Right lobe of liver (tissue), 6 donors: ENCODE data around the gene LAMC1. TPM values are rescaled to one million over a fixed set of nuclear protein-coding genes. Genes with fewer than 3 reads are reported as not detected.
A peak's percentile ranks its signal among the peaks of the same experiment; 100 is the strongest.

Experiments
- ATAC-seq, 4 donors: fragments of 200-7000 bp; cut with Tn5 transposase; one replicate each; pipeline ENCODE4 v1.9.1; 2020; ENCODE audit warnings: mild to moderate bottlenecking in 4 of 4, moderate library complexity in 4 of 4
- DNase-seq, 3 donors: peaks; one replicate each; pipeline ENCODE4 v3.0.0-alpha.2; 2020
- H3K27ac ChIP-seq, 3 donors: fragments of 200-600 bp; one replicate each; pipeline ENCODE4 v1.8.0; 2022
- H3K27me3 ChIP-seq, 2 donors: fragments of 200-600 bp; one replicate each; pipeline ENCODE4 v1.8.0; 2022
- H3K36me3 ChIP-seq, 4 donors: fragments of 200-600 bp; sonication (generic) in 1 of 4; one replicate each; pipeline versions ENCODE4 v1.5.1 to v1.8.0; 2017 to 2022; ENCODE audit warnings: control low read depth in 1 of 4
- H3K4me1 ChIP-seq, 4 donors: fragments of 200-600 bp; sonication (generic) in 1 of 4; one replicate each; pipeline versions ENCODE4 v1.5.1 to v1.8.0; 2017 to 2022; ENCODE audit warnings: control low read depth in 1 of 4
- H3K4me3 ChIP-seq, 3 donors: fragments of 200-600 bp; one replicate each; pipeline ENCODE4 v1.8.0; 2022
- H3K9me3 ChIP-seq, 4 donors: fragments of 200-600 bp; sonication (generic) in 1 of 4; one replicate each; pipeline versions ENCODE4 v1.5.1 to v1.8.0; 2017 to 2022; ENCODE audit warnings: control low read depth in 1 of 4
- CTCF ChIP-seq, 4 donors: fragments of 200-600 bp in 3 of 4; fragments of 450-650 bp in 1 of 4; IDR thresholded peaks; one replicate each; pipeline versions ENCODE4 v1.5.1 to v1.8.0; 2016 to 2022; ENCODE audit warnings: antibody characterized with exemption in 4 of 4, mild to moderate bottlenecking in 2 of 4
- POLR2A ChIP-seq: fragments of 450-650 bp; IDR thresholded peaks from one replicate; pipeline ENCODE4 v1.6.1; 2017; ENCODE audit warnings: antibody characterized with exemption, mild to moderate bottlenecking
- WGBS: methylation state at CpG from one replicate; pipeline ENCODE4 v1.1.6; 2018; ENCODE audit warnings: low coverage, low lambda C conversion rate; ENCODE audit not compliant: insufficient coverage; ENCODE audit errors: missing lambda C conversion rate; 5-methylcytosine and 5-hydroxymethylcytosine counted together
- intact Hi-C, 2 donors: fragments of 100-400 bp; cut with DNase I; formaldehyde crosslinking; loops; one replicate each; pipeline versions ENCODE4 v1.11.2 to v1.14.1; 2022
- total RNA-seq, 6 experiments: library from RNA; depleted of rRNA in 2 of 6; stranded (reverse); fragments of >200 nt in 2 of 6; fragmentation: NEBNext Ultra II Directional in 3 of 6; extraction: Animal tissue kit (Norgen Biotek cat#: 25700) in 3 of 6; gene quantifications; one replicate each; pipeline versions ENCODE4 v1.1.0 to v1.2.4, GENCODE V29; 2016 to 2023
- donor health status: DM: no; HTN: yes; CAD: no.
- donor health status: DM: no; HTN: no; CAD: no.
- donor health status: DM: no; HTN: no; CAD: no.
- donor health status: DM: no; HTN: yes; CAD: no.
- donor health status: DM: no; HTN: yes; CAD: no.

LAMC1 gene
- total RNA-seq, 6 experiments from 2014 or later = 18.5 to 53.2 (median 28.0) TPM

DNA sequence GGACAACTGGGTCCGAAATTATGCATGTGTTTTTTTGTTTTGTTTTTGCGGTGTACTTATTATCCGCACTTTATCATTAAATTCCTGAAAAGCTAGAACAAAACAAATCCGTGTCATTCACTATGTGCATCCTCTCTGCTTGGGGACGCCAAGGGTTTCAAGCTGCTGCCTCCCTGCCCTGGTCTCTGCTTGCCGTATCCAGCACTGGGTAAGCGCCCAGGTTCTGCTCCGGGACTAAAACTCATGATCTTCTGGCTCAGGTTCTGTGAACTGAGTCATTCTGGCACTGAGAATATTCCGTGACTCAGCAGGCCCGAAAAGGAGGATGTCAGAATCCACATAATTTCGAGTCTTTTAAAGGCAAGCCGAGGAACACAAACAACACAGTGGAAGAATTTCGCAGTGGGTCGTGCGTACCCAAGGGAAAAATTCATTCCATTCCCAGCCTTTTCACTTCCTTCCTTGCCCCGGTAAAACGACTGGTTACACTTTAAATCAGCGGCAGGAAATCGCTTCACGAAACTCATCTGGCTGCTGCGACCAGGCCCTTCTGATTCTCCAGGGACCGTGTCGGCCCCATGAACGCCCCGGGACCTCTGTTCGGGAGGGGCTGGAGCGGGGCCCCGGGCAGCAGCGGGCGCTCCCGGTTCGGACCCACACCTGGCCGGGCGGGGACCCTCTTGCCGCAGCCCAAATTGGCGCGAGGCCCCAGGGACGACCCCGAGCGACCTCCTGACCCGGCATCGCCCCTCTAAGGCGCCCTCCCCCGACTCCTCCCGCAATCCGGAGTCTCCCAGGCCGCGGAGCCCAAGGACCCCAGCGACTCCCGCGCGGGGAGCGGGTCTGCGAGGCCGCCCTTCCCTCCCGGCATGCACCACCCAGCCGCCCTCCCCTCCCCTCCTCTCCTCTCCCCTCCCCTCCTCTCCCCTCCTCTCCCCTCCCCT is 746 bp upstream of the LAMC1 start:
- TF ChIP-seq POLR2A (peak; percentile 84), CTCF (IDR thresholded peaks at IDR 0.05) (no peak)
- intact Hi-C loops = no loop called here
- ATAC-seq (peak; percentile 61 to 69 (median 66)), DNase-seq (peak; percentile 77 to 81 (median 77))
- peaks cover 0 to 31% (median 3%) of the 10 kb centered on the region in 4 donors for H3K4me1 ChIP-seq
- H3K27ac ChIP-seq = peak overlapping the region; percentile 94 to 99 (median 97)
- no peaks in the 10 kb centered on the region for H3K9me3 ChIP-seq
- peak overlapping the region; percentile 50 to 83 (median 75) for H3K4me3 ChIP-seq
- 3% methylated on average over 26 of the region's 57 CpGs for WGBS
- H3K36me3 ChIP-seq = no peaks in the 10 kb centered on the region
- H3K27me3 ChIP-seq = no peaks in the 10 kb centered on the region

GRCh38 chr1:183023601-183024316 is 539 bp downstream of the LAMC1 start:
- H3K27me3 ChIP-seq = no peaks in the 10 kb centered on the region
- no peaks in the 10 kb centered on the region for H3K36me3 ChIP-seq
- peaks cover 0 to 31% (median 3%) of the 10 kb centered on the region in 4 donors for H3K4me1 ChIP-seq
- peak overlapping the region; percentile 75 to 83 (median 75) for H3K4me3 ChIP-seq
- ATAC-seq (peak; percentile 74 to 92 (median 83)), DNase-seq (peak; percentile 86 to 92 (median 89))
- intact Hi-C loops = no loop called here
- no peaks in the 10 kb centered on the region for H3K9me3 ChIP-seq
- TF ChIP-seq POLR2A = peak; percentile 48
- peak; percentile 46 to 61 (median 60) for TF ChIP-seq CTCF (IDR thresholded peaks at IDR 0.05)
- H3K27ac ChIP-seq = peak overlapping the region; percentile 77 to 99 (median 97)
- WGBS = 0% methylated on average over 1 of the region's 68 CpGs

GRCh38 chr1:183024317-183025009 is 1.2 kb downstream of the LAMC1 start:
- Histone ChIP-seq H3K27me3 (no peaks in the 10 kb centered on the region), H3K4me1 (peaks cover 0 to 27% (median 3%) of the 10 kb centered on the region in 4 donors), H3K9me3 (no peaks in the 10 kb centered on the region), H3K27ac (peak overlapping the region; percentile 77 to 99 (median 97)), H3K4me3 (peak overlapping the region; percentile 75 to 83 (median 75)), H3K36me3 (no peaks in the 10 kb centered on the region)
- DNase-seq (no peak), ATAC-seq (no peak)
- intact Hi-C loops = no loop called here
- TF ChIP-seq POLR2A (no peak), CTCF (IDR thresholded peaks at IDR 0.05) (no peak)
- 5% methylated on average over 14 of the region's 14 CpGs for WGBS

DNA sequence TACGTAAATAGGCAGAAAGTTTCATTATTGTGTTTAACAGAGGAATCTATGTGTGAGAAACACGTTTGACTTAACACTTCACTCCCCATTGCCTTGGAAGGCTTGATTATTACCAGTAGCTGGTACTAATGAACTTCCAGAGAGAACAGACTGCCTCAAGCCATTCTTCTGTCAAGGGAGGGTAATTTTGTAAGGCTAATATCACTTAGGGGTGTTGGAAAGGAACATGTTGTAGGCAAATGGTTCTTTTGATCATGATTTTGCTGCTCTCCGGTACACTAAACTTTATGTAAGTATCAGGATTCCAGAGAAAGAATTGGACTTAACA is 1.8 kb downstream of the LAMC1 start:
- intact Hi-C loops = no loop called here
- H3K36me3 ChIP-seq = no peaks in the 10 kb centered on the region
- DNase-seq (no peak), ATAC-seq (no peak)
- WGBS = 39% methylated on average over 3 of the region's 3 CpGs
- H3K27me3 ChIP-seq = no peaks in the 10 kb centered on the region
- peaks cover 0 to 23% (median 3%) of the 10 kb centered on the region in 4 donors for H3K4me1 ChIP-seq
- H3K4me3 ChIP-seq = peak overlapping the region in 2 of 3 donors; percentile 75 to 83
- H3K27ac ChIP-seq = no peak overlapping the region
- H3K9me3 ChIP-seq = no peaks in the 10 kb centered on the region
- TF ChIP-seq CTCF (IDR thresholded peaks at IDR 0.05) (no peak), POLR2A (no peak)
